ENCODE results near the gene TOX2. TPM values are rescaled to one million over a fixed set of nuclear protein-coding genes. Genes with fewer than 3 reads are reported as not detected.
"Not testable (repeated sequence)": the region's sequence is repeated elsewhere in the genome, so short reads cannot be mapped to it uniquely, and the experiment has no call there.

Gene TOX2
- polyA plus RNA-seq, 3 donors, result 0.39 to 0.56 (median 0.47) TPM

DNA sequence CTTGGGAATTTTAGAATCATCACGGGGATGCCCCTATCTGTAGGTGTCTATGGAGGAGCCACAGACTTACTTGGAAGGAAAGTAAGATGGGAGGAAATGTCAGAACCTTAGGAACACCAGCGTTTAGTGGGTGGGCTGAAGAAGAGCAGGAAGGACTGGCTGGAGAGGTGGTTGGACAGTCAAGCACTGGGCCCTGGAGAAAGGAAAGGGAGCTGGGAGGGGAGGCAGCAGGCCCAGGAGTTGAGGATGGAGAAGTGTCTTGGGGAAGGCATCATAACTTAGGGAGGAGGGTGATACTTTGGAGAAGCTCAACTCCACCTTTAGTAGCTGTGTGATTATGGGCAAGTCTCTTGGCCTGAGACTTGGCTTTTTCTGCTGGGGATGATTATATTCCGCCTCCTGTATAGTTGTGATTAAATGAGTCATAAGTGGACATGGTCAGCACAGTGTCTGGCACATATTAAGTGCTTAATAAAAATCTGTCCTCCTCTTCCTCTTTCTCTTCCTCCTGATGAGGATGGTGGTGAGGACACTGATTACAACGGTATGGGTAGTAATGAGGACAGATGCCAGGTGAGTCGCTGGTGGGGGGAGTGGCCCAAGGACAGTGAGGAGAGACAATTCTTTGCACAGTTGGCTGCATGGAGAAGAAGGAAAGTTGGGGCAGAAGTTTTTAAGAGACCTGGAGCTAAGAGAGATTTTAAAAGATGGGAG, 125.7 kb downstream of the TOX2 start:
- H3K36me3 Mint-ChIP-seq, result peaks cover 0 to 1% of the 10 kb centered on the region in 2 donors
- H2AFZ ChIP-seq (ENCODE audit: insufficient read depth, low read depth, low read length, poor library complexity, severe bottlenecking), result no peak overlapping the region
- H3K79me2 ChIP-seq (ENCODE audit: insufficient read depth, low read length), result no peaks in the 10 kb centered on the region
- no peaks in the 10 kb centered on the region for H3K4me1 Mint-ChIP-seq
- H3K27ac ChIP-seq (ENCODE audit: low read depth in 1 of 2, low read length in 2 of 2), result no peak overlapping the region
- no peak overlapping the region for H3K4me2 ChIP-seq (replicated peaks; ENCODE audit: extremely low read depth, low read length, poor library complexity, severe bottlenecking)
- no peaks in the 10 kb centered on the region for H3K36me3 ChIP-seq (replicated peaks in 1 of 2; ENCODE audit: control insufficient read depth in 1 of 2, insufficient read depth in 2 of 2, low read length in 2 of 2)
- peaks cover 15 to 51% of the 10 kb centered on the region in 2 donors for H3K27me3 ChIP-seq (ENCODE audit: control insufficient read depth in 2 of 2, insufficient read depth in 2 of 2, low read length in 2 of 2)
- TF ChIP-seq, protein P1, sequence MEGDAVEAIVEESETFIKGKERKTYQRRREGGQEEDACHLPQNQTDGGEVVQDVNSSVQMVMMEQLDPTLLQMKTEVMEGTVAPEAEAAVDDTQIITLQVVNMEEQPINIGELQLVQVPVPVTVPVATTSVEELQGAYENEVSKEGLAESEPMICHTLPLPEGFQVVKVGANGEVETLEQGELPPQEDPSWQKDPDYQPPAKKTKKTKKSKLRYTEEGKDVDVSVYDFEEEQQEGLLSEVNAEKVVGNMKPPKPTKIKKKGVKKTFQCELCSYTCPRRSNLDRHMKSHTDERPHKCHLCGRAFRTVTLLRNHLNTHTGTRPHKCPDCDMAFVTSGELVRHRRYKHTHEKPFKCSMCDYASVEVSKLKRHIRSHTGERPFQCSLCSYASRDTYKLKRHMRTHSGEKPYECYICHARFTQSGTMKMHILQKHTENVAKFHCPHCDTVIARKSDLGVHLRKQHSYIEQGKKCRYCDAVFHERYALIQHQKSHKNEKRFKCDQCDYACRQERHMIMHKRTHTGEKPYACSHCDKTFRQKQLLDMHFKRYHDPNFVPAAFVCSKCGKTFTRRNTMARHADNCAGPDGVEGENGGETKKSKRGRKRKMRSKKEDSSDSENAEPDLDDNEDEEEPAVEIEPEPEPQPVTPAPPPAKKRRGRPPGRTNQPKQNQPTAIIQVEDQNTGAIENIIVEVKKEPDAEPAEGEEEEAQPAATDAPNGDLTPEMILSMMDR (IDR thresholded peaks at IDR 0.05), result no peak
- no peaks in the 10 kb centered on the region for H3K4me1 ChIP-seq (ENCODE audit: control insufficient read depth in 1 of 2, insufficient read depth in 2 of 2, low read length in 2 of 2)
- no peaks in the 10 kb centered on the region for H3K9me3 ChIP-seq (replicated peaks in 1 of 2; ENCODE audit: control insufficient read depth in 1 of 2, insufficient read depth in 1 of 2, low read length in 2 of 2)
- peaks cover 0 to 3% (median 0%) of the 10 kb centered on the region in 7 donors for H3K9me3 Mint-ChIP-seq
- no peak overlapping the region for H3K4me3 ChIP-seq (replicated peaks in 1 of 3; ENCODE audit: low read depth in 2 of 3, low read length in 3 of 3)
- H4K20me1 ChIP-seq (ENCODE audit: insufficient read depth, low read length), result no peaks in the 10 kb centered on the region
- H3K9ac ChIP-seq (ENCODE audit: insufficient read depth, low read length, poor library complexity, severe bottlenecking), result no peak overlapping the region
- no peak overlapping the region for H3K4me3 Mint-ChIP-seq
- no peak for DNase-seq
- intact Hi-C loops (cut with micrococcal nuclease), result no loop called here
- peaks cover 32 to 64% (median 44%) of the 10 kb centered on the region in 3 donors for H3K27me3 Mint-ChIP-seq (ENCODE audit: low read depth in 3 of 3)
- H3K27ac Mint-ChIP-seq, result no peak overlapping the region
- WGBS (ENCODE audit: insufficient coverage), result 83% methylated on average over 3 of the region's 5 CpGs

DNA sequence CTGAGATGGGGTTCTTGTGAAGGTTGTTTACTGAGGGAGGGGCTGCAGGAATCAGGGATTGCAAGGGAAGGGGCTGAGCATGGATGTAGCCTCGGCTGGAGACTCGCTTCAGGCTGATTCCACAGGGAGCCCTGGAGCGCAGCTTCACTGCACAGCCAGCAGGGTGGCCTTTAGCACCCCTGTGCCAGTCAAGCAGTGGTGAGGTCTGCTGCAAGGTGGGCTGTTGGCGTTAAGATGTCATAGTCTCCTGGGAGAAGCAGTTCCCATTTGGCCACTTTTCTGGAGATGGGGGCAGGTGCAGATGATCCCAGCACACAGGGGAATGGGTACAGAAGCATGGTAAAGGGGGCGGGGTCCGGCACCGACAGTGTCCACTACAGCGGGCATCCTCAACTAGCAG, 126.3 kb downstream of the TOX2 start:
- Mint-ChIP-seq H3K27me3 (ENCODE audit: low read depth in 3 of 3) (peaks cover 32 to 63% (median 44%) of the 10 kb centered on the region in 3 donors), H3K36me3 (peaks cover 0 to 1% of the 10 kb centered on the region in 2 donors), H3K27ac (no peak overlapping the region), H3K9me3 (peaks cover 0 to 3% (median 0%) of the 10 kb centered on the region in 7 donors), H3K4me1 (no peaks in the 10 kb centered on the region), H3K4me3 (no peak overlapping the region)
- DNase-seq, result no peak
- H3K9me3 ChIP-seq (replicated peaks in 1 of 2; ENCODE audit: control insufficient read depth in 1 of 2, insufficient read depth in 1 of 2, low read length in 2 of 2), result no peaks in the 10 kb centered on the region
- no peak overlapping the region for H3K4me3 ChIP-seq (replicated peaks in 1 of 3; ENCODE audit: low read depth in 2 of 3, low read length in 3 of 3)
- no peak overlapping the region for H3K9ac ChIP-seq (ENCODE audit: insufficient read depth, low read length, poor library complexity, severe bottlenecking)
- TF ChIP-seq, protein P1 (IDR thresholded peaks at IDR 0.05), result no peak
- H4K20me1 ChIP-seq (ENCODE audit: insufficient read depth, low read length), result no peaks in the 10 kb centered on the region
- H3K36me3 ChIP-seq (replicated peaks in 1 of 2; ENCODE audit: control insufficient read depth in 1 of 2, insufficient read depth in 2 of 2, low read length in 2 of 2), result no peaks in the 10 kb centered on the region
- no peak overlapping the region for H2AFZ ChIP-seq (ENCODE audit: insufficient read depth, low read depth, low read length, poor library complexity, severe bottlenecking)
- peaks cover 15 to 52% of the 10 kb centered on the region in 2 donors for H3K27me3 ChIP-seq (ENCODE audit: control insufficient read depth in 2 of 2, insufficient read depth in 2 of 2, low read length in 2 of 2)
- intact Hi-C loops (cut with micrococcal nuclease), result no loop called here
- H3K4me1 ChIP-seq (ENCODE audit: control insufficient read depth in 1 of 2, insufficient read depth in 2 of 2, low read length in 2 of 2), result no peaks in the 10 kb centered on the region
- no peak overlapping the region for H3K27ac ChIP-seq (ENCODE audit: low read depth in 1 of 2, low read length in 2 of 2)
- no peak overlapping the region for H3K4me2 ChIP-seq (replicated peaks; ENCODE audit: extremely low read depth, low read length, poor library complexity, severe bottlenecking)
- no peaks in the 10 kb centered on the region for H3K79me2 ChIP-seq (ENCODE audit: insufficient read depth, low read length)
- 76% methylated on average over 8 of the region's 8 CpGs for WGBS (ENCODE audit: insufficient coverage)

DNA sequence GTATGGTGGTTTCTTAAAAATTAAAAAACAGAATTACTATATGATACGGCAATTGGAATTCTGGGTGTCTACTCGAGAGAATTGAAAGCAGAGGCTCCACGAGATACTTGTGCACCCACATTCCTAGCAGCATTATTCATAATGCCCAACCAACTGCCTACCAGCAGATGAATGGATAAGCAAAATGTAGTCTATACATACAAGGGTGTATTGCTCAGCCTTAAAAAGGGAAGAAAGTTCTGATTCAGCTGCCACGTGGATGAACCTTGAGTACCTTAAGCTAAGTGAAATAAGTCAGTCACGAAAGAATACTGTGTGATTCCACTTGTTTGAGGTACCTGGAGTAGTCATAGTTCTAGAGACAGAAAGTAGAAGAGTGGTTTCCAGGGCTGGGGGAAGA, 130.1 kb downstream of the TOX2 start:
- H3K79me2 ChIP-seq (ENCODE audit: insufficient read depth, low read length); H3K27ac Mint-ChIP-seq; intact Hi-C loops (cut with micrococcal nuclease): not testable (repeated sequence)

More for the DNA sequence above, 130.1 kb downstream of the TOX2 start:
- H3K27ac ChIP-seq (ENCODE audit: low read depth in 1 of 2, low read length in 2 of 2); H3K4me1 Mint-ChIP-seq; H3K9me3 Mint-ChIP-seq; DNase-seq; H4K20me1 ChIP-seq (ENCODE audit: insufficient read depth, low read length); H3K4me3 Mint-ChIP-seq; H3K9me3 ChIP-seq (replicated peaks in 1 of 2; ENCODE audit: control insufficient read depth in 1 of 2, insufficient read depth in 1 of 2, low read length in 2 of 2); H2AFZ ChIP-seq (ENCODE audit: insufficient read depth, low read depth, low read length, poor library complexity, severe bottlenecking); H3K4me1 ChIP-seq (ENCODE audit: control insufficient read depth in 1 of 2, insufficient read depth in 2 of 2, low read length in 2 of 2); H3K4me3 ChIP-seq (replicated peaks in 1 of 3; ENCODE audit: low read depth in 2 of 3, low read length in 3 of 3); H3K36me3 ChIP-seq (replicated peaks in 1 of 2; ENCODE audit: control insufficient read depth in 1 of 2, insufficient read depth in 2 of 2, low read length in 2 of 2); H3K4me2 ChIP-seq (replicated peaks; ENCODE audit: extremely low read depth, low read length, poor library complexity, severe bottlenecking); H3K9ac ChIP-seq (ENCODE audit: insufficient read depth, low read length, poor library complexity, severe bottlenecking); H3K36me3 Mint-ChIP-seq: not testable (repeated sequence)
- H3K27me3 ChIP-seq (ENCODE audit: control insufficient read depth in 2 of 2, insufficient read depth in 2 of 2, low read length in 2 of 2), result peaks cover 13 to 27% of the 10 kb centered on the region in 2 donors
- peaks cover 19 to 49% (median 33%) of the 10 kb centered on the region in 3 donors for H3K27me3 Mint-ChIP-seq (ENCODE audit: low read depth in 3 of 3)
- WGBS (ENCODE audit: insufficient coverage), result 93% methylated on average over 2 of the region's 5 CpGs
